HepG2 (cell line): ENCODE results near the gene PCIF1. TPM values are rescaled to one million over a fixed set of nuclear protein-coding genes. Genes with fewer than 3 reads are reported as not detected.

Source experiments
- ATAC-seq: fragments of 200-7000 bp; cut with Tn5 transposase; 3 replicates; pipeline ENCODE4 v1.9.1; 2020; ENCODE audit warnings: mild to moderate bottlenecking, moderate library complexity
- BruUV-seq: library from RNA; stranded (reverse); fragments of 400-500 nt; replicated peaks from 2 replicates; lab custom pipeline; 2021; lab: Mats Ljungman, UMichigan
- CTCF ChIA-PET: fragments of 300-600 bp; formaldehyde crosslinking; extraction: SDS; loops from one replicate; lab custom pipeline; 2021; ENCODE audit warnings: low total read pairs, inconsistent platforms, low intra/inter-chr PET ratio; lab: Yijun Ruan, JAX
- POLR2A ChIA-PET: fragments of 350-600 bp; sonication (Branson Sonifier 250); formaldehyde crosslinking; loops from one replicate; lab custom pipeline; 2020; ENCODE audit warnings: antibody characterized with exemption, inconsistent platforms; lab: Yijun Ruan, JAX
- DNase-seq: peaks from one replicate; pipeline ENCODE4 v3.0.0-alpha.2; 2015; ENCODE audit warnings: low spot score
- FAIRE-seq: peaks from 3 replicates; lab custom pipeline; 2011; peaks lifted over from hg19 to GRCh38; lab: Jason Lieb, UNC
- H2AFZ ChIP-seq: one replicate; pipeline ENCODE4 v1.6.1; 2011; ENCODE audit warnings: low read length, inconsistent platforms
- H3K27ac ChIP-seq: fragments of 300-600 bp; 3 replicates; pipeline ENCODE4 v1.8.0; 2011; ENCODE audit warnings: mixed run types, mild to moderate bottlenecking, mixed read lengths, low read length, inconsistent platforms; ENCODE audit not compliant: insufficient read depth; ENCODE audit errors: extremely low read length
- H3K27me3 ChIP-seq, 2 experiments: fragments of 200-600 bp in 1 of 2; 2 replicates in 1 of 2; 3 replicates in 1 of 2; pipeline versions ENCODE4 v1.6.0 to v1.8.0; 2011; ENCODE audit warnings: low read length in 2 of 2, mild to moderate bottlenecking in 2 of 2, moderate library complexity in 2 of 2, inconsistent platforms in 1 of 2; ENCODE audit not compliant: insufficient read depth in 2 of 2, control insufficient read depth in 1 of 2
- H3K36me3 ChIP-seq, 2 experiments: fragments of 200-600 bp in 1 of 2; replicated peaks in 1 of 2; 2 replicates in 1 of 2; 3 replicates in 1 of 2; pipeline versions ENCODE4 v1.5.1 to v1.8.0; 2011; ENCODE audit warnings: low read length in 2 of 2, inconsistent platforms in 1 of 2; ENCODE audit not compliant: insufficient read depth in 2 of 2, control insufficient read depth in 1 of 2
- H3K4me1 ChIP-seq: 2 replicates; pipeline ENCODE4 v1.5.1; 2012; ENCODE audit warnings: low read length, inconsistent platforms; ENCODE audit not compliant: insufficient read depth
- H3K4me2 ChIP-seq: 2 replicates; pipeline ENCODE4 v1.6.0; 2011; ENCODE audit warnings: low read depth, low read length, inconsistent platforms
- H3K4me3 ChIP-seq, 3 experiments: fragments of 200-600 bp in 1 of 3; sonication (generic), shearing (Covaris generic) in 1 of 3; replicated peaks in 1 of 3; 2 replicates each; pipeline ENCODE4 v1.5.1; 2011 to 2016; ENCODE audit warnings: low read length in 3 of 3, inconsistent platforms in 2 of 3, low read depth in 2 of 3, mild to moderate bottlenecking in 2 of 3, control low read depth in 1 of 3, mixed read lengths in 1 of 3; ENCODE audit not compliant: insufficient read depth in 1 of 3
- H3K79me2 ChIP-seq: one replicate; pipeline ENCODE4 v1.6.1; 2011; ENCODE audit warnings: low read length, inconsistent platforms; ENCODE audit not compliant: insufficient read depth
- H3K9ac ChIP-seq: 2 replicates; pipeline ENCODE4 v1.6.0; 2011; ENCODE audit warnings: mild to moderate bottlenecking, low read depth, low read length, inconsistent platforms; ENCODE audit not compliant: insufficient read depth
- H3K9me3 ChIP-seq: 2 replicates; pipeline ENCODE4 v1.5.1; 2012; ENCODE audit warnings: mild to moderate bottlenecking, low read length
- H4K20me1 ChIP-seq: 2 replicates; pipeline ENCODE4 v1.6.0; 2011; ENCODE audit warnings: inconsistent platforms, mild to moderate bottlenecking, low read length, moderate library complexity; ENCODE audit not compliant: insufficient read depth
- CEBPB ChIP-seq: IDR thresholded peaks from 2 replicates; pipeline ENCODE4 v1.6.1; 2011; ENCODE audit warnings: low read depth, low read length, improper control_type of control experiment, borderline replicate concordance
- EP300 ChIP-seq, 3 experiments: sonication (generic) in 1 of 3; formaldehyde crosslinking in 1 of 3; IDR thresholded peaks; 2 replicates each; pipeline versions ENCODE4 v1.5.1 to v1.6.1; 2011 to 2020; ENCODE audit warnings: low read depth in 2 of 3, low read length in 2 of 3, borderline replicate concordance in 1 of 3, improper control_type of control experiment in 1 of 3, mild to moderate bottlenecking in 1 of 3, missing genetic modification reagents in 1 of 3, moderate library complexity in 1 of 3
- HMG20A ChIP-seq: IDR thresholded peaks from 2 replicates; pipeline ENCODE4 v1.6.1; 2016; ENCODE audit warnings: borderline replicate concordance
- HOXA9 ChIP-seq: sonication (generic); formaldehyde crosslinking; IDR thresholded peaks from 2 replicates; pipeline ENCODE4 v1.8.1; 2022; ENCODE audit warnings: missing genetic modification reagents, mild to moderate bottlenecking, moderate library complexity, borderline replicate concordance
- MYPOP ChIP-seq: sonication (generic); formaldehyde crosslinking; IDR thresholded peaks from 2 replicates; pipeline ENCODE4 v1.8.1; 2023; ENCODE audit warnings: mild to moderate bottlenecking, moderate library complexity, missing genetic modification reagents
- NR2F1 ChIP-seq, 2 experiments: fragments of 450-650 bp in 1 of 2; formaldehyde crosslinking in 1 of 2; IDR thresholded peaks; 2 replicates each; pipeline versions ENCODE4 v1.5.0 to v1.6.1; 2016 to 2020; ENCODE audit warnings: mild to moderate bottlenecking in 1 of 2, missing compliant biosample characterization in 1 of 2, missing genetic modification reagents in 1 of 2, moderate library complexity in 1 of 2
- PCBP2 ChIP-seq: fragments of 200-400 bp; formaldehyde crosslinking; optimal IDR thresholded peaks from 2 replicates; pipeline ENCODE3; 2018; ENCODE audit warnings: low read length, low read depth; ENCODE audit not compliant: poor library complexity, severe bottlenecking
- PRDM10 ChIP-seq: sonication (generic); formaldehyde crosslinking; IDR thresholded peaks from 2 replicates; pipeline ENCODE4 v1.4.0; 2020; ENCODE audit warnings: low read depth, missing genetic modification reagents
- SNAPC4 ChIP-seq: sonication (generic); formaldehyde crosslinking; IDR thresholded peaks from 2 replicates; pipeline ENCODE4 v1.4.0; 2020; ENCODE audit warnings: mild to moderate bottlenecking, missing genetic modification reagents
- ZFP36 ChIP-seq: fragments of 150-350 bp; IDR thresholded peaks from 2 replicates; pipeline ENCODE4 v1.6.1; 2018; ENCODE audit warnings: borderline replicate concordance, low read length, low read depth; ENCODE audit not compliant: partially characterized antibody
- ZNF883 ChIP-seq: sonication (generic); formaldehyde crosslinking; IDR thresholded peaks from 2 replicates; pipeline ENCODE4 v1.5.1; 2020; ENCODE audit warnings: mild to moderate bottlenecking, missing genetic modification reagents; ENCODE audit errors: not compliant biosample characterization
- WGBS: methylation state at CpG from one replicate; pipeline ENCODE4 v1.1.6; 2017; ENCODE audit warnings: low lambda C conversion rate; 5-methylcytosine and 5-hydroxymethylcytosine counted together
- in situ Hi-C: cut with HindIII; loops from 2 replicates; pipeline ENCODE4 v1.10.0; 2017; ENCODE audit warnings: low pct_unique_long_range_greater_than_20kb; ENCODE audit not compliant: extremely low pct_ligation_motif_present
- intact Hi-C: fragments of 100-400 bp; cut with micrococcal nuclease; formaldehyde crosslinking; loops from one replicate; pipeline ENCODE4 v1.10.0; 2022; ENCODE audit not compliant: unreplicated experiment
- polyA plus RNA-seq, 8 experiments: library from polyadenylated mRNA; depleted of rRNA in 3 of 8; stranded (reverse) in 7 of 8; unstranded in 1 of 8; fragments of >200 nt; fragmentation: Illumina TruSeq in 4 of 8; extraction: Trizol in 4 of 8; gene quantifications; 2 replicates each; pipeline versions ENCODE4 v1.2.1 to v1.2.3, GENCODE V29; 2011 to 2016; ENCODE audit warnings: low read depth in 4 of 8, missing spikeins in 1 of 8, mixed read lengths in 1 of 8; ENCODE audit not compliant: insufficient read depth in 1 of 8
- total RNA-seq, 5 experiments: library from RNA; depleted of rRNA; stranded (reverse); fragments of >200 nt; fragmentation: Illumina TruSeq; extraction: Trizol; gene quantifications; 2 replicates each; pipeline ENCODE4 v1.2.3, GENCODE V29; 2016; ENCODE audit warnings: low read depth in 1 of 5

The PCIF1 gene
- total and polyA plus RNA-seq, 2 of the 13 experiments (the other 11 are each of a cell fraction or from before 2014, with no cell fraction given): 20.9 to 24.4 TPM

DNA sequence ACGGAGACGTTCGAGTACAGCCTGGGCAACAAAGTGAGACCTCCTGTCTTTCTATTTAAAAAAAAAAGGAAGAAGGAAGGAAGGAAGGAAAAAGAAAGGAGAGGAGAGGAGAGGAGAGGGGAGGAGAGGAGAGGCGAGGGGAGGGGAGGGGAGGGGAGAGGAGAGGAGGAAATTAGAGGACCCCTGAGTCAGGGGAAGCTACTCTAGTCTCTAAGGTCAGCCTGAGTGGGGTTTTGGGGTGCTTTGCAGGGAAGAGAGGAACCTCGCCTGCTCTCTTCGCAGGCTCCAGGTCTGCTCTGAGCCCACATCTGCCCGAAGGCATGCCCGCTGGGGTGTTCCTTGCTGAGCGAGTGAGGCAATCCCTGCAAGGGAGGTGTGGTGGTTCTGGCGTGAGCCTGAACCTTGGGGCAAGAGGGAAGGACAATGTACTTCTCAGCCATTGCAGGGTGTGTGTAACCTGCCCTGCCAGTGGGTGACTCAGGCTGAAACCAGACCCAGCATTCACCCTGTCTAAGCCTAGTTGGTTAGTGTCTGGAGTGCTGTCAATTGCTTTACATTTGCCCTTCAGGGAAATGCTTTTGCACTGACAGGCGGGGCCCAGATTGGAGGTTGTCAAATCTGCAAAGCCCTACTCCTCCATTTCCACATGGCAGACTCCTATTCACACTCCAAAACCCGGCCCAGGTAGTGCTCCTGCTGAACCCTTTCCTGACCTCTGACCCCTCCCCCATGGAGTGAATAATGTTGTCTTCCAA, 58.9 kb downstream of the PCIF1 start:
- intact Hi-C loops (no loop called here), in situ Hi-C loops (no loop called here)
- Histone ChIP-seq H3K36me3 (no peaks in the 10 kb centered on the region), H3K4me3 (peak overlapping the region in 1 of 3 experiments; percentile 9; a peak in 1 of 6 replicates), H3K9ac (no peak overlapping the region), H3K27me3 (peaks cover 3 to 21% of the 10 kb centered on the region in 2 experiments), H3K27ac (no peak overlapping the region), H4K20me1 (no peaks in the 10 kb centered on the region), H3K9me3 (no peaks in the 10 kb centered on the region), H2AFZ (no peak overlapping the region), H3K4me2 (peak overlapping the region; percentile 30), H3K79me2 (no peaks in the 10 kb centered on the region), H3K4me1 (peaks cover 13% of the 10 kb centered on the region)
- BruUV-seq: no TSS peak
- 20% methylated on average over 10 of the region's 12 CpGs for WGBS
- FAIRE-seq: peak; percentile 74
- POLR2A ChIA-PET: no interaction called here
- CTCF ChIA-PET: no interaction called here
- peak; percentile 96 for ATAC-seq
- peak; percentile 56 for DNase-seq
- TF ChIP-seq ZNF883 (CRISPR knock-in tag) (peak; percentile 36), SNAPC4 (CRISPR knock-in tag) (no peak), PCBP2 (peak; percentile 82), PRDM10 (CRISPR knock-in tag) (peak; percentile 46; the same call in 1 of the 2 replicates), NR2F1 (CRISPR knock-in tag; IDR thresholded peaks at IDR 0.05) (peak in 1 of 2 experiments; percentile 59; a peak in 2 of 4 replicates), CEBPB (peak; percentile 84; the same call in 1 of the 2 replicates), EP300 (IDR thresholded peaks at IDR 0.05; ENCODE audit: low read depth in 2 of 2, low read length in 2 of 2) (peak in 1 of 2 experiments; percentile 37; a peak in 1 of 4 replicates), EP300 (CRISPR knock-in tag; IDR thresholded peaks at IDR 0.05; ENCODE audit: borderline replicate concordance) (no peak), MYPOP (CRISPR knock-in tag) (no peak), ZFP36 (no peak), HOXA9 (CRISPR knock-in tag) (no peak), HMG20A (CRISPR knock-in tag) (0 out of 2 replicates have a peak, but pooled peaks have one; percentile 26)
